Fibroblast of skin of abdomen (primary cell): Measurements from ENCODE around the gene ERH.
A peak's percentile ranks its signal among the peaks of the same experiment; 100 is the strongest.

ENCODE experiments used
- DNase-seq: peaks from one replicate; pipeline ENCODE4 v3.0.0-alpha.2; 2013

ERH gene

DNA sequence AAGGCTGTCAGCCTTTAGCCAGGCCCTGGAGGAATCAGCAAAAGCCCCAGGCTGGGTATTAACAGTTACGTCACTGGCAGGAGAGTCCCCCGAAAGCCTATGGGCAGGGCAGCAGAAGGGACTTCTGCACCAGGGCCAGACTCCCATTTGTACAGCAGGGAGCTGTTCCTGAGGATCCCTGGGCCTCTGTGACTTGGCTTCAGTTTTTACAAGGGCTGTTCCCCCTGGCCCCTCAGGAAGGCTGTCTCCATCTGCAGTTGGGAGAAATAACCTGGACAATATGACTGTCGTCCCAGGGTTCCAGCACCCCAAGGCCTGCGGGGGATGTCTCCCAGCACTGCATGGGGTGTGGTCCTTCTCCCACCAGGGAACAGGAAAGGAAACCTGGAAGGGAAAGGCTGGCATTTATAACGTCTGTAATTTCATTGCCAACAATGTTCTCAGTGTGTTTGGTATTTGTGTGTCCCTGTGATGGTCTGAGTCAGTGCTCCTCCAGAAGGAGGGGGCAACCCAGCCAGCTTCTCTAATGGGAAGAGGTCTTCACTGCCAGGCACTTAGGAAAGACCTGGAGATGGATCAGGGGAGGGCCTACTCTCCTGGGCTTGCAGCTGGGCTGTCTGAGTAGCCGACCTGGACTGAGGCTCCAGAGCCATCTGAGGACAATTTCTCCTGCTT lies 42.4 kb downstream of the ERH start:
- peak; percentile 49 for DNase-seq

DNA sequence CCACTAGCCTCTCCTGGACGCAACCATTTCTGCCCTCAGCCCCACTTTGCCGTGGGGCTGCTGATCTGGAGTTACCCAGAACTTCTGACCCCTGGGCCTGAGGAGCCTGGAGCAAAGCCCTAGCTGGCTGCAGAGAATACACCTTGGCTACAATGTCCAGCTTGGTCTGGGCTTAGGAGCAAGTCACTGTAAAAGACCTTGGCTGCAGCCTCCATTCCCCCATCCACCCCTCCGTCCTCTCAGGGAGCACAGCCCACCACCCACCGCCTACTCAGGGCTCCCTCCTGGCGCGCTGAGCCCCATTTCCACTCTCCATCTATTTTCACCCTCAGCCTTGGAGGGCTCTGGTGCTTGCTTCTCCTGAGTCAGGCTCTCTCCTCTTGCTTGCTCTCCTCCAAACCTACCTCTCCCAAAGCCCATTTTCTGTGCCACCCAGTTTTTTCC lies 42.9 kb downstream of the ERH start:
- no peak for DNase-seq

DNA sequence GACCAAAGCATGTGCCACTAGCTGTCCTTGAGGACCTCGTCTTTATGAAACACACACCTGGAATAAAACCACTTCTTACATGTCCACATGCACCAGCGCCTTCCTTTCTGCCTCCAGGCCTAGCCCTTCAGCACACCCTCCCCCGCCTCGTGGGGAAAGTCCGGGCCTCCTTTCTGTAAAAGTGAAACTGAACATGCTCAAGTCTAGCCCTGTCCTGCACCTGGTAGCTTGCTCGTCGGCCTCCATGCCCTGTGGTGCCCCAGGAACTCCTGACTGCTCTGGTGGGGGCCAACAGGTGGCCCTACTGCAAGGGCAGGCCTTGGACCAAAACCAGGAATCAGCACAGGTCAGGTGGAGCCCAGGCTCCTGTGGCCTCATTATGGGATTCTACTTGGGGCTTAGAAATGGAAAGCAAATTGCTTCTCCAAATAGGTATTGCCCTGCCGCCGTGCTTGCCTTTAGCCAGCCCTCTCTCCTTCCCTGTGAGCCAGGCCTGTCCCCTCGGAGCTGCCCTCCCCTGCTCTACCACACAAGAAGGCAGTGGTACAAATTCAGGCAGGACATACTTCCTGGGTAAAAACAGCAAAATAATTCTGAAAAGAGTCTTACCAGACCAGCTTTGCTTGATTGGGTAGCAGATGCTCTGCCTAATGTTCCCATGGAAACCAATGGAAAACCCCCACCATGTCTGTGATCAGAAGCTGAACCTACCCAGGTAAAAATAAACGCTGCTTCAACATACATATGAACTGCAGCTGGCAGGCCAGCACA lies 43.5 kb downstream of the ERH start:
- DNase-seq, result no peak

DNA sequence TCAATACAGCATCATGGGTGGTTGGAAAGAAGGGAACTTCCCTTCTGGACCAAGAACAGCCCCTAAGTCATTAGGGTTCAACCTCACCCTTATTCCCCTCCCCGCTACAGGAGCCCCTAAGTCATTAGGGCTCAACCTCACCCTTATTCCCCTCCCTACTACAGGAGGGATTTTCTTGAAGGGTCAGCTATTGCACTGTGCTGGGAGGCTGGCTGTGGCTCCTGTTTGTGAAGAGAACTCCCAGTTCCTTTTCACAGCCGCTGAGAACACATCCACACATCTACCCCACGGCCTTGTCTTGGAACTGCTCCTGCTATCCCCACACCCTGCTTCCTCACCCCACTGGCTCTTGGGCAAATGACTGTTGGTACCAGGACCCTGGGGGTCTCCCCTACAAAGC lies 44.9 kb downstream of the ERH start:
- DNase-seq, result no peak

DNA sequence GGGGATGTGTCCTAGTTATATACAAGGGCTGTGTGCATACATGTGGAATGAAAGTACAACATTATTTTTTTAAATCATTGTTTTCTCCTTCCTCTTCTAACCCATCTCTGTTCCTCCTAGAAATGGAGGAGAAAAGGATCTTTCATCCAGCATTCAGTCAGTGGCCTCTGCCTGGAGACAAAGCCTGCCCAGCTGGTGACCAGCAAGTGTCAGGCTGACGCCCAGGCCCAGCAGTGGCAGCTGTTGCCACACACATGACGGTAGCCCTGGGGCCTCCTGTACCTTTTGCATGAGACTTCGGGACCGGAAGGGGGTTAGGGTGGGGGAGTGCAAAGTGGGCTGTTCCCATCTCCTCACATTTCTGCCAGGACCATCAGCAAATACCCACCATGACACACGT lies 46.2 kb downstream of the ERH start:
- DNase-seq, result no peak

DNA sequence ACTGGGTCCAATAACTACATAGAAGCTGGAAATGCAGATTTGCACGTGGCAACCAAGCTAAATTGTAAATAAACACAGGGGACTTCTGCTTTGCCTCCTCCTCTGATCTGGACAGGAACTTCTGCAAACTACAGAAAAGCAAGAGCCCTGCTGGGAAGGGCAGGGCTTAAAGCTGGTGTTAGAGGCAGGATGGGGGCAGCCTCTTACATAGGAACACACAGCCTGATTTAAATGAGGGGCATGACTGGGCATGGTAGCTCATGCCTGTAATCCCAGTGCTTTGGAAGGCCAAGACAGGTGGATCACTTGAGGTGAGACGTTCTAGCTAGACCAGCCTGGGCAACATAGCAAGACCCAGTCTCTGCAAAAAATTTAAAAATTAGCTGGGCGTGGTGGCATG lies 46.7 kb downstream of the ERH start:
- no peak for DNase-seq

DNA sequence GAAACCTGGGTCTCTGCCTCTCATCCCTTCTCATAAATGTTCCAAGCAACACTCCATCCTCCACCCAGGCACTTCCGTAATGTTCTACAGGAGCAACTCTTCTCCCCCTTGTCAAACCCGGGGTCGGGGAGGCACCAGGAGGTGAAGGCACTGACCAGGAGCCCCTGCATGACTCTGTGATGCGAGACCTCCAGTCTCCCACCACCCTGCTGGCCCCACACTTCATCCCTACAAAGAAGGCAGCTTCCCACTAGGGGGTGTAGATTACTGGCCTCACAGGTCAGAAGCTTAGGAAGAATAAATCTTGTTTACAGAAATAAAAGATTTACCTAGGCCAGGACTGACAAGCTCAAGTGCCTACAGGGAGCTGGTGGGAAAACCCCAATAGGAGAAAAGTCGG lies 47.2 kb downstream of the ERH start:
- no peak for DNase-seq

DNA sequence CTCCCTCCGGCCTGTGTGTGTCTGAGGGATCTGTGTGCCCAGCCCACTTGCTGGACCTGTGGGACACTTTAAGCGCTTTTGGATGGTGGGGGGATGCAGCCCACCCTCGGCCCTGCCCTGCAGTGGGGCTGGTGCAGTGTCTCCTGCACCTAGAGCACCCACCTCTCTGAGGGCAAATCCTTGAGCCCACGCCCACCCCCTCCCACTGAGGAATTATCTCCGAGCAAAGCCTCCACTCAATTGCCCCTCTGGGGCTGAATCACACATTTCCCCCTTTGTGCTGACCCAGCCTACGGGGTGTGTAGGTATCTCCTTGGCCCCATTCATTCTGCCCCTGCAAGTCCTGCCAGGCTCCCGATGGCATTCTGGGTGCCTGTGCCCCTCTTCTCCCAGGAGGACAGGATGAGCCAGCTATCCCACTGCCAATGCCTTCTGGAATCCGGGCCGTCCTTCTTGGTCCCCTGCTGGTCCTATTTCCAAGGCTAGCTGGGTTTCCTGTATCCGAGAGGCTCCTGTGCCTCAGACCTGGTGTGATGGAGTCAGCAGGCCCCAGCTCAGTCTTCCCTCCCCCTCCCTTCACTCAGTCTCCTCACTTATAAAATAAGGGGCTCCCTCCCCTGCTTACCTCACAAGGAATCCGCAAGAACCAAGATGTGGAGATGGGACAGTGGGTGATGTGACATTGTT lies 48.9 kb downstream of the ERH start:
- DNase-seq, result no peak

DNA sequence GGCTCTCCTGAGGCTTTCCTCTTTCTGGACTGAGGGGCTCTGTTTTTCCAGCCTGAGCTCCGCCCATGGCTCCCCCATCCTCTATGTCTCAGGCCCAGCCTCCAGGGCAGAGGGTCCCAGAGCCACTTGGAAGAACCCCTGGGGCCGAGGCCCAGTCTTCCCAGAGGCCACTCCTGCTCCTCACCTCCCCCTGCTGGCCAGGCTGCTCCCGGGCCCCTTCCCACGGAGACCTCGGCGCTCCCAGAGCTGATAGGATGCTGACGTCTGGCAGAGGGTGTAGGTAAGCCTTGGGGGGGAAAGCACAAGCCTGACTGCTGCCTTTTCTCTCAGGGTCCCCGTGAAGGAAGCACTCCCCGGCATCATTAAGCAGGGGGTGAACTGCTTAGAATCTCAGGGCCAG lies 51.4 kb downstream of the ERH start:
- peak; percentile 4 for DNase-seq

DNA sequence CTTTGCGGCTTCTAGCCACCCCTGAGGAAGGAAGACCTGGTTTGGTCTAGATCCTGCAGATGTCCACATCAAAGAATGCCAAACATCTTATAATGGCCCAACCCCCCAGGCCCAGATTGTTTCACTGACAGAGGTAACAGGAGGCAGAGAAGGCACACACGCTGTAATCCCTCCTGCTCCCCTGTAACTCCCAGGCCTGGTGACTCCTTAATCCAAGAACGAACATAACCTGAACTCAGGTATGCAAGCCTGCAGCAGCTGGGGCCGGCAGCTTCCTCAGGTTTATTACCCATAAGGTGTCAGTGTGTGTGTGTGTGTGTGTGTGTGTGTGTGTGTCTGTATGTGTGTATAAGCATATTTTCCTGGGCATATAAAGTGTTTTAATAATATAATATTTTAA lies 52.7 kb downstream of the ERH start:
- DNase-seq, result no peak

DNA sequence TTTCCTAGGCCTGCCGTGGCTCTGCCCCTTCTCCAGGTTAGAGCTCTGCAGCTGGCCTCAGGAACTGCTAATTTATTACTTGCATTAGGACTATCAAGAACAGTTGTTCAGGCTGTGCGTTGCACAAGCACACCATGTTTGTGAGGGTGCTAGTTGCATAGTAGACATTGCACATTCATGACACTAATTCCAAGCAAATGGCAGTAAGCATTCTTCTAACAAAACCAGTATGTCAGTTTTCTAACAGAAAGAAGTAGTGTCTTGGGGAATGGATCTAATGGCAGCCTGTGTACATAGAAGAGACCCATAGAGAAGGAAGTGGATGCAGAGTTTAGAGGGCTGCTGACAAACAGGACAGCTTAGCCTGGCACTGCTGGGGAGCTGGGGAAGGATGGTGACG lies 53.9 kb downstream of the ERH start:
- no peak for DNase-seq

DNA sequence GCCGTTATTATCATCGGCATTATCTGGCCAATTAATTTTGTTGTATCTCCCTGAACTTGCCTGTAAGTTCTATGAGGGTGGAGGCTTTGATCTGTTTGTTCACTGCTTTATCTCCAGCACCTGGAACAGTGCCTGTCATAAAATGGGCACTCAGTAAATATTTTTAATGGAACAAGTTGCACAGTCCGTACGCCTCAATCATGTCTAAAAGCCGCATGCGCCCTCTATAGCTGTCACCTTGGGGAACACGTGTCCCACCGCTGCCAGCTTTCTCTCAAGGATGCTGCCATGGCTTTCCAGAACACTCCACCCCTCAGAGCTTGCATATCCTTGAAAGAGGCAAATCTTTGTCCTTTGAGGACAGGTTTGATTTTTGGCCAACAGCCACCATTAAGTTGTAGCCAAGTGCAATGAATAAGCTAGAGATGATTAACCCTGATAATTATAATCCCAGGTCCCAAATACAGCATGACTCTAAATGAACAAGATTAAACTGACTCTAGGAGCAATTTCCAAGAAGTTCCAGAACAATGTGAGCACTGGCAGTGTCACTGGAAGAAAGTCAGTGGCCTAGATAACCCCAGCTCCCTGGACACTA lies 55.1 kb downstream of the ERH start:
- DNase-seq, result no peak

DNA sequence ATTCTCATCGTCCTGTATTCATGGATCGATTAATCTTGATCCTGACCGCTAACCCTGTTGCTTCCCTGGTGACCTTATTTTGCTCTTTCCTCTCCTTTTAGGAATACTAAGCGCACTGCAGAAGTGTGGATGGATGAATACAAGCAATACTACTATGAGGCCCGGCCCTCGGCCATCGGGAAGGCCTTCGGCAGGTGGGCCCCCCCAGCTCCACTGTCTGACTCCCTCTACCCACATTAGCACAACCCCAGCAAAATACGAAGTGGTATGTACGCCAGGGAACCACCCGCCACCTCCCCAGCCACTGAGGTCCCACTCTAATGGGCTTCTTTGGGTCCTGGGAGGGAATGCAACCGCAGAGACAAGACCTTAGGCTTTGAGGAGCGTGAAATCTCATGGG lies 58.7 kb downstream of the ERH start:
- no peak for DNase-seq

DNA sequence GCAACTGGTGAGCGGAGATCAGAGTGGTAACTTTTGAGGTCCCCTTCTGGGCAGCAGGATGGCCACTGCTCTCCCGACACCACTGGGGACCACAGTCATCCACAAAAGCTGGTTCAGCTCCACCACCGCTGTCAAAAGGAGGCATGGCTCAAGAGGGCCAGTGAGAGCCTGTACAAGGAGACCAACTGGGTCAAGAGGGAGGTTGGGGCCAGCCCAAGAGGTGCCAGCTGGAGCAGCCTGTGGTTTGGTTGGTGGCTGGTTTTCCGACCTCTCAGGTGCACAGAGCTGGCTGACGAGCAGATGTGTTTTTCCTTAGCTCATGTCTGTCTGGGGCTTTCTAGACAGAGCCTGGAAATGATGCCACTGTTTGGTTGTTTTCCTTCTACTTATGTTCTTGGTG lies 60.1 kb downstream of the ERH start:
- no peak for DNase-seq

DNA sequence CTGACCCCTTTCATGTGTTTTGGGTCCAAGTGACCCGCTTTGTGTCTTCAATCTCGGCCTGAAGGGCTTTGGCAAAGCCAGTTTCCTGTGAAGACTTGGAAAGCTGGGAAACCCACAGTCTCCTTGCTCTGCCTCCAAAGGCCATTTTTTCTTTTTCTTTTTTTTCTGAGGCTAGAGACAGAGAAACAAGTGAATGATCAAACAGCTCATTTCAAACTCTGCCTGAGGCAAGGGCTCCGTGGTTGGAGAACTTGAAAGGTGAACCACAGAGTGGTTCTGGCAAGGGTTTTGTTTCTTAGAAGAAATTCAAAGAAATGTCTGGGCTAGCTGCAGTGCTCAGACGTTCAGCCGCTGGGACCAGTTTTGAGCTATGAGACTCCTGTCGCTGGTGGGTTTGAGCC lies 62.7 kb downstream of the ERH start:
- no peak for DNase-seq

DNA sequence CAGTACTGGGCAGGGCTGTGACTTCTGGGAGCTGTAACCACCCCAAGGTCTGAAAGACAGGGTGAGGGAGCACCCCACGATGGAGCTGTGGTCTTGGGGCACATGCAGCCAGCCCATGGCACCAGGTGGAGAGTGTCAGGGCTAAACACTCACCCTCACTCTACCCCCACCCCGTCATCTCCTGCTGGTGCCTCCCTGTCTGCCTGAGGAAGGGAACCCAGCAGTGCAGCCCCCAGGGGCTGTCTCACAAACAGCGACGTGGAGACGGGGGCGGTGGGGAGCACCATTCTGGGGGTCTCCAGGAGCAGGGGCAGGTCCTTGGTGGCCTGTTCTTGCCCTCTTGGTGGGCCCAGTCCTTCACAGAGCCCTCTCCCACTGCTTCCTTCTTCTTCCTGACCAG lies 63.5 kb downstream of the ERH start:
- no peak for DNase-seq

DNA sequence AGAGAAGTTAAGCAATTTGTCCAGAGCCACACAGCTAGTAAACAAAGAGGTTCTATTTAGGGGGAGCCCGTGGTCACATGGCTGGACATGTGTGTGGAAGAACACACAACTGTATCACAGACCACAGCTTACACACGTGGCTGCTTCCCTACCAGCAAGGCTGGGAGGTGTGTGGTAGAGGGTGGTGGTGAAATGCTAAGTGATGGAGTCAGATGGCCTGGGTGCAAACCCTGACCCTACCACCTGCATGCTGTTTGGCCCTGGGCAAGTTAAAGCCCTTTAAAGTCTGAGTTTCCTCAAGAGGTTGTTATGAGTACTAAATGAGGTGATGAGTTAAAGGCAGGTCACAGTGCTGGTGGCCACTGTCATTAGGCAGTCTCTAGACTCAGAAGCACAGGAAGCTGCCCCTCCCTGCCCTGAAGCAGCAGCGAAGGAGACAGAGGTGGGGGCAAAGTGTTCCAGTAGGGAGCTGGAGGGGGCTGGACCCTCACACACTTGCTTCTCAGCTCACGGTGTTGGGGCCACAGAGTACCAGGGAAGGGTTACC lies 64.2 kb downstream of the ERH start:
- no peak for DNase-seq

DNA sequence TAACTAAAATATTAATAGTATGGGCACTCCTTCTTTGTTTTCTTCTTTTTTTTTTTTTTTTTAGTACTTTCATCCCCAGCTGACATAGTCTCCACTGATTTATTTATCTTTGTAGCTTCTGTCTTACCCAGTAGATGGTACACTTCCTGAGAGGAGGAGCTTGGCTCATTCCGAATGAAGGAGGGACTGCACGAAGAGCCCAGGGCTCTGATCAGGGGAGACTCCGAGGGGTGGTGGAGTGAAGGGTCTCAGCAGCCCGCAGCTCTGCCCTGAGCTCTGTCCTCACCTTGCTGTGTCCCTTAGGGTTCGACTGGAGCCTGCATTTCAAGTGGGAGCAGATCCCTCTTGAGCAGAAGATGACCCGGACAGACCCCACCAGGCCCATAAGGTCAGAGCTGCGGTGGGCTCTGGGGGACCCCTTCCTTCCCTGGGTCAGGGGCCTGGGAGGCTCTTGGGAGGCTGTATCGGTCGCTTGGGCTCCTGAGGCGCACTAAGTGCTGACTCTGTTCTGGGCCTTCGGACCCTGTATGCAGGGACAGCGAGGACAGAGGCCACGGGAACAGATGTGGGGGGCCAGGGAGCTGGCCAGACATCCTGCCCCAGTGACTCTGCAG lies 65.2 kb downstream of the ERH start:
- DNase-seq, result no peak

DNA sequence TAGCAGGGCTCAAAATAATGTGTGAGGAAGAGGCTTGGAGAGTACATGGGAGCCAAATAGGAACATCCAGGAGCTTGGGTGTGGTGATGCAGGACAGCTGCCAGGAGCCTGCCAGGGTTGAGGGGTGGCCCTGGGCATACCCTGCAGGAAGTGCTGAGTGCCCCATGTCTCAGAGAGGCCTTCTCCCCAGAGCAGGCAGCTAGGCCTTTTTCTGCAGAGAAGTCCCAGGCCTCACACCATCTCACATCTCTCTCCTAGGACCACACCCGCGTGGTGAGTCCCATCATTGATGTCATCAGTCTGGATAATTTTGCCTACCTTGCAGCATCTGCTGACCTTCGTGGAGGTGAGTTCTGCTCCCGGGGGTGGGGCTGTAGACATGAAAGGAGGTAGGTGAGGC lies 66.9 kb downstream of the ERH start:
- no peak for DNase-seq
